ENCODE results near the gene DOCK2. TPM values are rescaled to one million over a fixed set of nuclear protein-coding genes. Genes with fewer than 3 reads are reported as not detected.

DOCK2 gene
- polyA plus RNA-seq, 1 of the 3 experiments (the other 2 are of a cell fraction): 3.8 TPM

- TF ChIP-seq PBX3 (IDR thresholded peaks at IDR 0.05) (no peak), USF1 (IDR thresholded peaks at IDR 0.05; ENCODE audit: borderline replicate concordance, low read depth) (no peak), FOXJ3 (CRISPR knock-in tag; IDR thresholded peaks at IDR 0.05) (no peak), SIN3A (IDR thresholded peaks at IDR 0.05; ENCODE audit: borderline replicate concordance, low read depth, low read length) (no peak), GATA2 (CRISPR knock-in tag; IDR thresholded peaks at IDR 0.05) (no peak), FOXM1 (IDR thresholded peaks at IDR 0.05; ENCODE audit: low read depth) (no peak), RCOR1 (IDR thresholded peaks at IDR 0.05; ENCODE audit: low read length) (no peak), NFIC (IDR thresholded peaks at IDR 0.05; ENCODE audit: borderline replicate concordance) (no peak), TEAD4 (IDR thresholded peaks at IDR 0.05; ENCODE audit: borderline replicate concordance, insufficient read depth) (no peak)
These were observed 203.3 kb downstream of the DOCK2 start (continued) for GRCh38 chr5:169840405-169840804.

- CTCF ChIA-PET: interaction anchor here (1.5 kb wide), 1 partner anchor 10 kb away, joined by 5 read pairs; no protein-coding TSS in a partner anchor
- Histone ChIP-seq H3K4me2 (no peak overlapping the region), H2AFZ (ENCODE audit: low read depth) (no peak overlapping the region), H3K4me1 (ENCODE audit: control insufficient read depth in 1 of 2, insufficient read depth in 2 of 2, low read depth in 1 of 2, low read length in 1 of 2) (no peaks in the 10 kb centered on the region; a peak in 1 of 4 replicates), H3K27me3 (ENCODE audit: insufficient read depth) (no peaks in the 10 kb centered on the region), H3K36me3 (replicated peaks in 1 of 2; ENCODE audit: control insufficient read depth in 1 of 2, insufficient read depth in 2 of 2, low read length in 1 of 2) (peaks cover 0 to 6% of the 10 kb centered on the region in 2 experiments), H3K9ac (no peak overlapping the region), H3K9me2 (no peaks in the 10 kb centered on the region), H3K27ac (ENCODE audit: low read depth in 2 of 2, low read length in 1 of 2) (no peak overlapping the region), H4K20me1 (ENCODE audit: insufficient read depth) (no peaks in the 10 kb centered on the region), H3K79me2 (ENCODE audit: insufficient read depth) (no peaks in the 10 kb centered on the region), H3K4me3 (ENCODE audit: low read depth in 2 of 2, low read length in 1 of 2) (no peak overlapping the region), H3K9me3 (no peaks in the 10 kb centered on the region), H3F3A (replicated peaks; ENCODE audit: insufficient read depth) (no peaks in the 10 kb centered on the region)
- TF ChIP-seq GABPA (IDR thresholded peaks at IDR 0.05; ENCODE audit: low read depth) (no peak), JUND (IDR thresholded peaks at IDR 0.05) (no peak), TAF1 (IDR thresholded peaks at IDR 0.05; ENCODE audit: borderline replicate concordance, low read depth, low read length) (no peak), CTCF (IDR thresholded peaks at IDR 0.05) (no peak), EZH2phosphoT487 (IDR thresholded peaks at IDR 0.05; ENCODE audit: borderline replicate concordance, low read depth) (no peak), MEF2A (IDR thresholded peaks at IDR 0.05; ENCODE audit: borderline replicate concordance, low read depth) (no peak), GATA2 (CRISPR knock-in tag; IDR thresholded peaks at IDR 0.05) (no peak), YY1 (IDR thresholded peaks at IDR 0.05; ENCODE audit: low read depth) (no peak)
- DNase-seq: no peak
- POLR2A ChIA-PET: no interaction called here
These were observed 205.6 kb downstream of the DOCK2 start for GRCh38 chr5:169842699-169843098.

Data from SK-N-SH (cell line).